Head of caudate nucleus (tissue), 42 donors: Measurements from ENCODE around the gene COMMD10.

Experiments used
- DNase-seq, 42 donors: peaks; one replicate each; pipeline versions ENCODE4 v3.0.0 to v3.0.0-alpha.2; 2020 to 2021; ENCODE audit warnings: mixed read lengths in 7 of 42
- intact Hi-C: fragments of 100-400 bp; cut with DNase I; formaldehyde crosslinking; loops from one replicate; pipeline ENCODE4 v1.15.0; 2022

Gene COMMD10

DNA sequence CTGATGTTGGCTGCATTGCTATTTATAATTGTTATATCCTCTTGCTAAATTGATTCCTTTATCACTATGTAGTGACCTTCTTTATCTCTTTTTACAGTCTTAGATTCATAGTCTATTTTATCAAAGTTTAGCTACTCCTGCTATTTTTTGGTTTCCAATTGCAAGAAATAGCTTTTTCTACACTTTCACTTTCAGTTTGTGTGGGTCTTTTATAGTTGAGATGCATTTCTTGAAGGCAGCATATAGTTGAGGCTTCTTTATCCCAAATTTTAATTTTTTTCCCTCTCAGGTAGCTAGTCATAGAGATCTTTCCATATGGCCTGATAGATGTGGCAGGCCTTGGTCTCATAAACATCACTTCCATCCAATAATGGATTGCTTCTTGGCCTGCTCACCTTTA, 228.5 kb downstream of the COMMD10 start:
- DNase-seq: no peak
- intact Hi-C loops: no loop called here

DNA sequence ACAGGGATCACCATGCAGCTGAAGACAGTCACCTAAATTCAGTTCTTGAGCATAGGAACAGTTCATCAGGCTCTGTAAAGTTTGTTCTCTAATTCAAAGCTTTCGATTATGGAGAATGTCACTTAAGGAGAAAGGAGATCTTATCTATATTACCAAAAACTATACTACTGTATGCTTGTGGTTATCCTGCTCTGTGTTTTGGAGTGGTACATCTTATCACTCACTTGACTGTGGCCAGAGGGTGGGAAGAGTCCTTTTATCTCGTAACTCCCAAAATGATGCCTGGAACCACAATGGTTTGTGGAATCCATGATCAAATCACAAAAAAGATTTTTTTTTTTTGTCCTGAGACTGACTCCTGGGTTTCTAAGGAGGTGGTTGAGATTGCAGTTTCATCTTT, 230.7 kb downstream of the COMMD10 start:
- intact Hi-C loops: no loop called here
- DNase-seq: no peak

GRCh38 chr5:116318091-116318854, 233.4 kb downstream of the COMMD10 start:
- intact Hi-C loops: no loop called here
- no peak for DNase-seq

GRCh38 chr5:116320486-116320885, 235.7 kb downstream of the COMMD10 start:
- no peak for DNase-seq
- intact Hi-C loops: no loop called here

GRCh38 chr5:116329503-116329902, 244.7 kb downstream of the COMMD10 start:
- DNase-seq: no peak
- intact Hi-C loops: no loop called here

- DNase-seq: no peak
- intact Hi-C loops: no loop called here
Measured at GRCh38 chr5:116340799-116341198, 256.0 kb downstream of the COMMD10 start.
